HG03135 (cell line): ENCODE data around the gene DOCK3.
"Not testable (repeated sequence)": the region's sequence is repeated elsewhere in the genome, so short reads cannot be mapped to it uniquely, and the experiment has no call there.

ENCODE experiments used
- ATAC-seq: cut with Tn5 transposase; IDR thresholded peaks from one replicate; pipeline ENCODE4 v1.9.1; 2021; ENCODE audit warnings: mild to moderate bottlenecking, moderate library complexity; ENCODE audit not compliant: unreplicated experiment

The DOCK3 gene

GRCh38 chr3:51075221-51075775, 400.6 kb downstream of the DOCK3 start:
- no peak for ATAC-seq

- no peak for ATAC-seq
Observed at GRCh38 chr3:51082363-51082762, 407.6 kb downstream of the DOCK3 start.

- ATAC-seq: no peak
Observed at GRCh38 chr3:51083490-51083889, 408.8 kb downstream of the DOCK3 start.

- ATAC-seq: not testable (repeated sequence)
Observed at GRCh38 chr3:51092141-51092540, 417.4 kb downstream of the DOCK3 start.

- ATAC-seq: not testable (repeated sequence)
Observed at GRCh38 chr3:51094838-51095237, 420.1 kb downstream of the DOCK3 start.

GRCh38 chr3:51099794-51100535, 425.2 kb downstream of the DOCK3 start:
- no peak for ATAC-seq

GRCh38 chr3:51100536-51100851, 425.8 kb downstream of the DOCK3 start:
- ATAC-seq: no peak

- ATAC-seq: no peak
Observed at GRCh38 chr3:51102396-51102795, 427.7 kb downstream of the DOCK3 start.

- ATAC-seq: no peak
Observed at GRCh38 chr3:51106242-51106876, 431.6 kb downstream of the DOCK3 start.

GRCh38 chr3:51110586-51110985, 435.9 kb downstream of the DOCK3 start:
- ATAC-seq: no peak

GRCh38 chr3:51122944-51123343, 448.2 kb downstream of the DOCK3 start:
- ATAC-seq: no peak

GRCh38 chr3:51123531-51123930, 448.8 kb downstream of the DOCK3 start:
- ATAC-seq: no peak

- ATAC-seq: not testable (repeated sequence)
Observed at GRCh38 chr3:51131607-51132006, 456.9 kb downstream of the DOCK3 start.

- no peak for ATAC-seq
Observed at GRCh38 chr3:51137715-51138114, 463.0 kb downstream of the DOCK3 start.

GRCh38 chr3:51139616-51140015, 464.9 kb downstream of the DOCK3 start:
- ATAC-seq: no peak

- ATAC-seq: no peak
Observed at GRCh38 chr3:51141573-51141972, 466.8 kb downstream of the DOCK3 start.

GRCh38 chr3:51145811-51146585, 471.3 kb downstream of the DOCK3 start:
- ATAC-seq: no peak

- ATAC-seq: no peak
Observed at GRCh38 chr3:51146781-51147180, 472.1 kb downstream of the DOCK3 start.

- ATAC-seq: no peak
Observed at GRCh38 chr3:51156147-51156546, 481.4 kb downstream of the DOCK3 start.

GRCh38 chr3:51163051-51163450, 488.3 kb downstream of the DOCK3 start:
- ATAC-seq: no peak

- no peak for ATAC-seq
Observed at GRCh38 chr3:51173518-51174271, 499.0 kb downstream of the DOCK3 start.
